ENCODE measurements around the gene C11orf24. TPM values are rescaled to one million over a fixed set of nuclear protein-coding genes. Genes with fewer than 3 reads are reported as not detected.

C11orf24 gene
- total and polyA plus RNA-seq, 2 of the 4 experiments (the other 2 are of a cell fraction), result 42.5 to 135 TPM

DNA sequence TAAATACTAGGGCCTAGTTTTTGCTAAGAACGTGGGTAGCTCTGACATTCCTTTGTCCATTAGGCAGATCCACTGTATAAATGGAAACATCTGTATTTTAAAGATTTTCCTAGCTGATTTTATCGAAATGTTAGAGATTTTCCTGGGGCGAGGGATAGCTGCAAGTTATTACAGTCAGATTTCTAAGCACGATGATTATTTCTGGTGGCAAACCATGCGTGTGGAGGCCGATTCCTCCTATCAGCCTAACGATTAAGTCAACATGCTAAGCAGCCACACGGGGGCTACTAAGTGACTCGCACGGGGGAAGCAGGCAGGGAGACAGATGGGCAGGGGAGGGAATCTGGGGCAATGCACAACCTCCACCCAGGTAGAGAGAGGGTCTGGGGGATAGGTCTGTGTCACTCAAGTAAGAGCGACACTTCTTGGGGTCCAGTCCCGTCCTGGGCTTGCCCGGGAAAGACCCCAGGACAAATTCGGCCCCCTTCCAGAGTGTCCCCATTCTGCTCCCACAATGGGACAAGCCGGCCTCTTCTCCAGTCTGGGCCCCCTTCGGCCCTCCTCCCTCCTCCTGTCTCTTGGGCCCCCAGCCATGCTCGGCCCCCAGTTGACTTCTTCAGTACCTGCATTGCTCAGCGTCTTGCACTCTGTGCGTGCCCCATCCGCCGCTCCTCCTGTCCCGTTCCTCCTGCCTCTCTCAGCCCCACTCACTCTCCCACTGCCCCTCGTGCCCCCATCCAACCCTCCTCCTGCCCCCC lies 571 bp downstream of the C11orf24 start:
- CTCF ChIA-PET, result interaction anchor here (0.6 to 1.1 kb wide), 5 partner anchors 13 to 109 kb away, joined by 3 read pairs; no protein-coding TSS in a partner anchor
- dilution Hi-C loops (cut with HindIII; ENCODE audit: low sequenced_read_pairs, unreplicated experiment), result no loop called here

More for the DNA sequence above, 571 bp downstream of the C11orf24 start:
- Histone ChIP-seq H3K9me1 (ENCODE audit: insufficient read depth, low read length) (peaks cover 22% of the 10 kb centered on the region), H3K4me1 (ENCODE audit: control insufficient read depth, insufficient read depth, low read length) (peaks cover 10% of the 10 kb centered on the region), H4K91ac (ENCODE audit: insufficient read depth, low read depth, low read length) (peak overlapping the region; percentile 96), H3K4ac (ENCODE audit: low read depth, low read length) (peak overlapping the region; percentile 96), H3K56ac (ENCODE audit: extremely low read depth, insufficient read depth, low read length) (peak overlapping the region; percentile 88), H3K18ac (ENCODE audit: low read depth, low read length) (peak overlapping the region; percentile 62), H2AK9ac (replicated peaks; ENCODE audit: low read depth, low read length, poor library complexity) (peak overlapping the region; percentile 99), H2BK15ac (ENCODE audit: low read depth, low read length) (peak overlapping the region; percentile 73; the same call in 2 of the 3 replicates), H3K79me1 (ENCODE audit: low read depth in 1 of 2, low read length in 2 of 2) (peaks cover 23 to 57% of the 10 kb centered on the region in 2 experiments), H3K4me3 (ENCODE audit: insufficient read depth, low read depth, low read length) (peak overlapping the region; percentile 75), H3K27ac (ENCODE audit: insufficient read depth, low read length) (peak overlapping the region; percentile 97), H3K4me2 (ENCODE audit: low read depth, low read length) (peak overlapping the region; percentile 78), H2AFZ (replicated peaks; ENCODE audit: low read length, poor library complexity) (peak overlapping the region; percentile 100), H3K9me3 (ENCODE audit: control insufficient read depth, insufficient read depth, low read length) (no peaks in the 10 kb centered on the region), H2AK5ac (ENCODE audit: low read depth, low read length) (peak overlapping the region; percentile 100), H2BK120ac (ENCODE audit: low read depth, low read length) (peak overlapping the region; percentile 70), H2BK5ac (ENCODE audit: low read depth, low read length, poor library complexity, severe bottlenecking) (peak overlapping the region; percentile 90), H2BK20ac (ENCODE audit: low read depth, low read length) (no peak overlapping the region), H4K8ac (ENCODE audit: low read depth in 2 of 2, low read length in 2 of 2) (peak overlapping the region; percentile 72 to 90), H3K14ac (replicated peaks; ENCODE audit: low read depth, low read length) (peak overlapping the region; percentile 98), H3K36me3 (ENCODE audit: control insufficient read depth, insufficient read depth, low read length) (peaks cover 16% of the 10 kb centered on the region), H4K20me1 (ENCODE audit: insufficient read depth, low read length) (peaks cover 41% of the 10 kb centered on the region), H4K5ac (ENCODE audit: low read depth, low read length) (peak overlapping the region; percentile 46), H3K23ac (ENCODE audit: low read depth, low read length) (peak overlapping the region; percentile 97), H3K9ac (ENCODE audit: low read depth, low read length) (peak overlapping the region; percentile 88), H3K27me3 (ENCODE audit: control insufficient read depth, insufficient read depth, low read length) (no peaks in the 10 kb centered on the region)
- no peak for TF ChIP-seq FOS (IDR thresholded peaks at IDR 0.05; ENCODE audit: low read depth, low read length)
- TF ChIP-seq BHLHE40 (IDR thresholded peaks at IDR 0.05; ENCODE audit: low read depth, low read length), result peak; percentile 52; the same call in 1 of the 2 replicates
- TF ChIP-seq SMC3 (IDR thresholded peaks at IDR 0.05; ENCODE audit: low read depth, low read length), result peak; percentile 48
- no peak for TF ChIP-seq RFX5 (IDR thresholded peaks at IDR 0.05; ENCODE audit: low read depth, low read length)
- peak; percentile 73; the same call in 1 of the 2 replicates for TF ChIP-seq MAZ (IDR thresholded peaks at IDR 0.05; ENCODE audit: borderline replicate concordance, low read depth, low read length)
- TF ChIP-seq, protein P1, sequence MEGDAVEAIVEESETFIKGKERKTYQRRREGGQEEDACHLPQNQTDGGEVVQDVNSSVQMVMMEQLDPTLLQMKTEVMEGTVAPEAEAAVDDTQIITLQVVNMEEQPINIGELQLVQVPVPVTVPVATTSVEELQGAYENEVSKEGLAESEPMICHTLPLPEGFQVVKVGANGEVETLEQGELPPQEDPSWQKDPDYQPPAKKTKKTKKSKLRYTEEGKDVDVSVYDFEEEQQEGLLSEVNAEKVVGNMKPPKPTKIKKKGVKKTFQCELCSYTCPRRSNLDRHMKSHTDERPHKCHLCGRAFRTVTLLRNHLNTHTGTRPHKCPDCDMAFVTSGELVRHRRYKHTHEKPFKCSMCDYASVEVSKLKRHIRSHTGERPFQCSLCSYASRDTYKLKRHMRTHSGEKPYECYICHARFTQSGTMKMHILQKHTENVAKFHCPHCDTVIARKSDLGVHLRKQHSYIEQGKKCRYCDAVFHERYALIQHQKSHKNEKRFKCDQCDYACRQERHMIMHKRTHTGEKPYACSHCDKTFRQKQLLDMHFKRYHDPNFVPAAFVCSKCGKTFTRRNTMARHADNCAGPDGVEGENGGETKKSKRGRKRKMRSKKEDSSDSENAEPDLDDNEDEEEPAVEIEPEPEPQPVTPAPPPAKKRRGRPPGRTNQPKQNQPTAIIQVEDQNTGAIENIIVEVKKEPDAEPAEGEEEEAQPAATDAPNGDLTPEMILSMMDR (conservative IDR thresholded peaks at IDR 0.05; ENCODE audit: low read depth, low read length), result peak; percentile 57
- TF ChIP-seq MXI1 (IDR thresholded peaks at IDR 0.05; ENCODE audit: borderline replicate concordance, low read depth, low read length), result peak; percentile 85
- no peak for TF ChIP-seq MAFK (IDR thresholded peaks at IDR 0.05; ENCODE audit: low read depth, low read length)
- TF ChIP-seq POLR2A (IDR thresholded peaks at IDR 0.05; ENCODE audit: low read depth, low read length), result 0 out of 2 replicates have a peak, but pooled peaks have one; percentile 61
- TF ChIP-seq RAD21 (IDR thresholded peaks at IDR 0.05; ENCODE audit: low read length), result peak; percentile 43
- in situ Hi-C loops (cut with MboI; ENCODE audit: low sequenced_read_pairs) (no loop called here), intact Hi-C loops (cut with micrococcal nuclease) (loop anchor here (1.0 kb wide), 4 partner anchors 26 to 176 kb away; no protein-coding TSS in a partner anchor)
- WGBS, 2 experiments (ENCODE audit: extremely low coverage in 2 of 2, insufficient read length in 1 of 2), result no CpG with 5 or more reads among the region's 23 CpGs
- ATAC-seq (ENCODE audit: low read depth) (peak; percentile 40), DNase-seq (peak; percentile 83)
- no TSS peak for BruUV-seq (replicated peaks)
- POLR2A ChIA-PET (ENCODE audit: unreplicated experiment), result no interaction called here
